Transverse colon (tissue), 4 donors: ENCODE measurements around the gene BANP. TPM values are rescaled to one million over a fixed set of nuclear protein-coding genes. Genes with fewer than 3 reads are reported as not detected.
A peak's percentile ranks its signal among the peaks of the same experiment; 100 is the strongest.
"Not testable (repeated sequence)": the region's sequence is repeated elsewhere in the genome, so short reads cannot be mapped to it uniquely, and the experiment has no call there.

Source experiments
- DNase-seq: peaks from one replicate; pipeline ENCODE4 v3.0.0-alpha.2; 2019
- H3K27ac ChIP-seq, 4 donors: fragments of 200-600 bp; sonication (generic); 2 replicates each; pipeline ENCODE4 v1.5.1; 2016 to 2018; ENCODE audit warnings: inconsistent platforms in 4 of 4
- H3K27me3 ChIP-seq: fragments of 200-600 bp; sonication (generic); 2 replicates; pipeline ENCODE4 v1.5.1; 2017; ENCODE audit warnings: inconsistent platforms
- H3K36me3 ChIP-seq, 4 donors: fragments of 200-600 bp; sonication (generic); 2 replicates each; pipeline ENCODE4 v1.5.1; 2017 to 2019; ENCODE audit warnings: inconsistent platforms in 4 of 4
- H3K4me1 ChIP-seq, 4 donors: fragments of 200-600 bp; sonication (generic); 2 replicates each; pipeline ENCODE4 v1.5.1; 2017 to 2020; ENCODE audit warnings: inconsistent platforms in 4 of 4
- H3K4me3 ChIP-seq, 4 donors: fragments of 200-600 bp; sonication (generic); 1 replicate in 1 of 4; 2 replicates in 3 of 4; pipeline versions ENCODE4 v1.5.1 to v1.6.1; 2017 to 2019; ENCODE audit warnings: inconsistent platforms in 4 of 4
- H3K9me3 ChIP-seq, 2 donors: fragments of 200-600 bp; sonication (generic); 2 replicates each; pipeline ENCODE4 v1.5.1; 2017 to 2019; ENCODE audit warnings: inconsistent platforms in 2 of 2
- EP300 ChIP-seq: sonication (generic); formaldehyde crosslinking; IDR thresholded peaks from one replicate; pipeline ENCODE4 v1.6.1; 2017; ENCODE audit warnings: antibody characterized with exemption, low read depth
- POLR2A ChIP-seq: fragments of 450-650 bp; IDR thresholded peaks from one replicate; pipeline ENCODE4 v1.6.1; 2016; ENCODE audit warnings: antibody characterized with exemption, mild to moderate bottlenecking, moderate library complexity
- POLR2AphosphoS5 ChIP-seq, 3 donors: sonication (generic); formaldehyde crosslinking; IDR thresholded peaks; one replicate each; pipeline ENCODE4 v1.6.1; 2016; ENCODE audit warnings: antibody characterized with exemption in 3 of 3
- WGBS, 2 donors: methylation state at CpG; one replicate each; pipeline ENCODE4 v1.1.5; 2018; ENCODE audit warnings: low coverage in 1 of 2; 5-methylcytosine and 5-hydroxymethylcytosine counted together
- in situ Hi-C, 4 donors: fragments of 200-750 bp; cut with MboI; loops; one replicate each; pipeline versions ENCODE4 v1.15.0 to v1.15.1; 2017; ENCODE audit warnings: low sequenced_read_pairs in 3 of 4, low pct_ligation_motif_present in 1 of 4, low pct_unique_long_range_greater_than_20kb in 1 of 4
- intact Hi-C: fragments of 100-400 bp; cut with DNase I; formaldehyde crosslinking; loops from one replicate; pipeline ENCODE4 v1.15.1; 2023; ENCODE audit warnings: low total_unique reads
- total RNA-seq, 4 donors: library from RNA; depleted of rRNA; stranded (reverse); fragments of >200 nt; gene quantifications; one replicate each; pipeline ENCODE4 v1.1.0, GENCODE V29; 2016
- TF ChIP-seq, protein P1 (sequence below), 5 experiments: fragments of 200-600 bp in 3 of 5; fragments of 450-650 bp in 2 of 5; sonication (generic) in 3 of 5; IDR thresholded peaks; 1 replicate in 2 of 5; 2 replicates in 3 of 5; pipeline ENCODE4 v1.5.1; 2016 to 2017; ENCODE audit warnings: antibody characterized with exemption in 5 of 5, inconsistent platforms in 3 of 5, mild to moderate bottlenecking in 2 of 5, moderate library complexity in 1 of 5

Gene BANP
- total RNA-seq, 4 donors from 2014 or later: 15.3 to 25.1 (median 18.7) TPM

DNA sequence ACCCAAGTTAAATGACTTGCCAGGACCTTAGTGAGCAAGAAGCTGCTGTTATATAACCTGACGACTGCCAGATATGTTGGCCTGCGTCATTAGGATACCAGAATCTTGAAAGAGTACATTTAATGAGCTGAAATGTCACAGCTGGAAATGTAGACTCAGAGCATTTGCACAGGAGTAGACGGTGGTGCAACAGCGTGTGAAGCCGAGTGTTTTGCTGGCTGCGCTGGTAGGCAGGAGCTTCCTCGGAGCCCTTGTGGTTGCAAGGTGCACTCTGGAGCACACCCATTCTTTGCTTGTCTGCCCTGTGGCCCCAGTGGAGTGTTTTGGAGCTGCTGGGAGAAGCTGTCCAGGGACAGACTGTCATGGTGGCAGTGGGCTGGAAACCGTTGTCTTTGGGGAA, 79.3 kb downstream of the BANP start:
- H3K36me3 ChIP-seq: peaks cover 0 to 6% (median 2%) of the 10 kb centered on the region in 4 donors
- no peak overlapping the region for H3K27ac ChIP-seq
- in situ Hi-C loops (no loop called here), intact Hi-C loops (no loop called here)
- no peaks in the 10 kb centered on the region for H3K9me3 ChIP-seq
- no peak for DNase-seq
- TF ChIP-seq EP300 (no peak), POLR2A (no peak), POLR2AphosphoS5 (IDR thresholded peaks at IDR 0.05) (peak in 1 of 3 donors; percentile 40)
- TF ChIP-seq, protein P1, sequence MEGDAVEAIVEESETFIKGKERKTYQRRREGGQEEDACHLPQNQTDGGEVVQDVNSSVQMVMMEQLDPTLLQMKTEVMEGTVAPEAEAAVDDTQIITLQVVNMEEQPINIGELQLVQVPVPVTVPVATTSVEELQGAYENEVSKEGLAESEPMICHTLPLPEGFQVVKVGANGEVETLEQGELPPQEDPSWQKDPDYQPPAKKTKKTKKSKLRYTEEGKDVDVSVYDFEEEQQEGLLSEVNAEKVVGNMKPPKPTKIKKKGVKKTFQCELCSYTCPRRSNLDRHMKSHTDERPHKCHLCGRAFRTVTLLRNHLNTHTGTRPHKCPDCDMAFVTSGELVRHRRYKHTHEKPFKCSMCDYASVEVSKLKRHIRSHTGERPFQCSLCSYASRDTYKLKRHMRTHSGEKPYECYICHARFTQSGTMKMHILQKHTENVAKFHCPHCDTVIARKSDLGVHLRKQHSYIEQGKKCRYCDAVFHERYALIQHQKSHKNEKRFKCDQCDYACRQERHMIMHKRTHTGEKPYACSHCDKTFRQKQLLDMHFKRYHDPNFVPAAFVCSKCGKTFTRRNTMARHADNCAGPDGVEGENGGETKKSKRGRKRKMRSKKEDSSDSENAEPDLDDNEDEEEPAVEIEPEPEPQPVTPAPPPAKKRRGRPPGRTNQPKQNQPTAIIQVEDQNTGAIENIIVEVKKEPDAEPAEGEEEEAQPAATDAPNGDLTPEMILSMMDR (IDR thresholded peaks at IDR 0.05): no peak
- no peaks in the 10 kb centered on the region for H3K4me1 ChIP-seq
- 90 to 95% methylated on average over 4 to 8 of the region's 8 CpGs for WGBS, 2 donors
- no peaks in the 10 kb centered on the region for H3K27me3 ChIP-seq
- H3K4me3 ChIP-seq: no peak overlapping the region

DNA sequence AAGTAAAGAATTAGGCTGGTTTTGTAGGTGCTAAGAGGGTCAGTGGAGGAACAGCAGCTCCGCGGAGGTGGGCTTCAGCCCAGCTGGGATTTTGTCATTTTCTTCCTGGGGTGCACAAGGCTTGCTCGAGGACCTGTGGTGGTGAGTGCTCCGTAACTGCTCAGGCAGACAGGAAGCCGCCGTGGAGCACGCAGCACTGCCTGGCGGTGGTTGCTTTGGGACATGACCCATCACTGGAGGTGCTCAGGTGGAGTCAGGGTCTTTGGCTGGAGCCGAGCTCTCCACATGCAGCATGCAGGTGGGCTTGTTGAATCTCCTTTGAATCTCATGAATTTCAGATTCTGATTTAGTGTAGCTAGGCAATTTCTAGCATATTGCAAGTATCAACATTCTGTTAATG, 79.7 kb downstream of the BANP start:
- H3K27ac ChIP-seq, in situ Hi-C loops, H3K27me3 ChIP-seq, H3K4me3 ChIP-seq, intact Hi-C loops, DNase-seq, H3K4me1 ChIP-seq, H3K36me3 ChIP-seq, H3K9me3 ChIP-seq: not testable (repeated sequence)
- WGBS, 2 donors: 97% methylated on average over 9 of the region's 9 CpGs; no CpG with 5 or more reads in 1 of the 2 donors

DNA sequence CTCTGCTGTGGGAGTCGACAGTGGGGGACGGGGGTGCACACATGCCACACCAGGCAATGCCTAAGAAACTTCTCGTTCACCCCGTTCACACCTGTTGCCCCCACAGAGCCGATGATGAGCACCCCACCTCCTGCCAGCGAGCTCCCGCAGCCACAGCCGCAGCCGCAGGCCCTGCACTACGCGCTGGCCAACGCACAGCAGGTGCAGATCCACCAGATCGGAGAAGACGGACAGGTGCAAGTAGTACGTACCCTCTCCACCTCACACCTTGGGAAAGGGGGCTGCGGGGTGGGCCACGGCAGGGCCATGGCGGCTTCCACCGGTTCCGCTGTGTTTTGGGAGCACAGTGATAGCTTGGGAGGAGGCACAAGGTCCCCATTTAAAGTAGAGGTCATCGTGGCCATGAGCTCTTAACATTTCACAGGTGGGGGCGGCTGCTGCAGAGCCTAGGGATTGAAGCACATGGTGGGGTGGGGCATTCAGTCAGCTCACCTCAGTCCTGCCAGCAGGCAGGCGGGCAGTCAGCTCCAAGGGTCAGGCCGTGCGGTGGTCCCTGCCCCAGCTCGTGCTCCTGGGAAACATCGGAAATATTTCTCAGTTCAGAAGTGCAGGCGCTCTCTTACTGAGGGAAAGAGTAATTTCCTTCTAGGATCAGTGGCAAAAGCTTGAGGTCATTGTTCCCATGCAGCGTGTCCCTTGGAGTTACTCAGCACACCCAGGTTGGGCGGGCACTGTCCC, 81.9 kb downstream of the BANP start:
- WGBS, 2 donors: 97 to 100% methylated on average over 1 to 20 of the region's 30 CpGs
- H3K27ac ChIP-seq, H3K4me3 ChIP-seq, H3K27me3 ChIP-seq, H3K36me3 ChIP-seq, H3K9me3 ChIP-seq, intact Hi-C loops, H3K4me1 ChIP-seq, in situ Hi-C loops, DNase-seq: not testable (repeated sequence)

DNA sequence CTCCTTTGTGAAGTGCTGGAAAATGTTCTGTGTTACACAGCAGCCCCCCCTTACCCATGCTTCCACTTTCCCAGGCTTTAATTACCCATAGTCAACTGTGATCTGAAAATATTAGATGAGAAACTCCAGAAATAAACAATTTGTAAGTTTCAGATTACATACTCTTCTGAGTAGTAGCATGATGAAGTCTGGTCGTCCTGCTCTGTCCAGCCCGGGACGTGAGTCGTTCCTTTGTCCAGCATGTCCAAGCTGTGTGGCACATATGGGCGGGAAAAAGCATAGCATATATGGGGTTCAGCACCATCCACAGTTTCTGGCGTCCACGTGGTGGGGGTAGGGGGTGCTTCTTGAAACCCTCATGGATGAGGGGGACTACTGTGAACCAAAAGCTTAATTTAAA, 83.5 kb downstream of the BANP start:
- Histone ChIP-seq H3K9me3 (no peaks in the 10 kb centered on the region), H3K27ac (no peak overlapping the region), H3K36me3 (peaks cover 0 to 7% (median 0%) of the 10 kb centered on the region in 4 donors), H3K27me3 (no peaks in the 10 kb centered on the region), H3K4me1 (no peaks in the 10 kb centered on the region), H3K4me3 (no peak overlapping the region)
- 60 to 87% methylated on average over 2 to 7 of the region's 7 CpGs for WGBS, 2 donors
- in situ Hi-C loops (no loop called here), intact Hi-C loops (no loop called here)
- TF ChIP-seq POLR2A: no peak
- TF ChIP-seq, protein P1 (IDR thresholded peaks at IDR 0.05): no peak
- TF ChIP-seq EP300: no peak
- no peak for TF ChIP-seq POLR2AphosphoS5 (IDR thresholded peaks at IDR 0.05)
- DNase-seq: no peak

DNA sequence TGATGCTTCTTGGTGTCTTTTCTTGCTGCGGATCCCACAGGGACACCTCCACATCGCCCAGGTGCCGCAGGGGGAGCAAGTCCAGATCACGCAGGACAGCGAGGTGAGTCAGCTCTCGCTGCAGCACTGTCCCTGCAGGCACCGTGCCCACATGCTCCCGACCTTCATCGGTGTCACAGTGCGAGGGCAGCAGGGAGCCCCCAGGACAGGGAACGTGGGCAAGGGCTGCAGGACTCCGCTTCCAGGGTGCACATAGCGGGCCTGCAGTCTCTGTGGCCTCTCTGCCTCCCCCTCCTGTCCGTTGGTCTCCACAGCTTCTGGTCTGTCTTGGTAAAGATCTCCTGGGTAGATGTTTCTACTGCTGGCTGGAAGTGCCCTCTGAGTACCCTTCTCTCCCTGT, 84.1 kb downstream of the BANP start:
- TF ChIP-seq EP300 (no peak), POLR2A (no peak), POLR2AphosphoS5 (IDR thresholded peaks at IDR 0.05) (no peak)
- TF ChIP-seq, protein P1 (IDR thresholded peaks at IDR 0.05): no peak
- H3K4me3 ChIP-seq: no peak overlapping the region
- no peaks in the 10 kb centered on the region for H3K9me3 ChIP-seq
- DNase-seq: no peak
- H3K4me1 ChIP-seq: no peaks in the 10 kb centered on the region
- peaks cover 0 to 7% (median 0%) of the 10 kb centered on the region in 4 donors for H3K36me3 ChIP-seq
- intact Hi-C loops (no loop called here), in situ Hi-C loops (no loop called here)
- 95% methylated on average over 14 of the region's 14 CpGs; no CpG with 5 or more reads in 1 of the 2 donors for WGBS, 2 donors
- no peaks in the 10 kb centered on the region for H3K27me3 ChIP-seq
- H3K27ac ChIP-seq: no peak overlapping the region

DNA sequence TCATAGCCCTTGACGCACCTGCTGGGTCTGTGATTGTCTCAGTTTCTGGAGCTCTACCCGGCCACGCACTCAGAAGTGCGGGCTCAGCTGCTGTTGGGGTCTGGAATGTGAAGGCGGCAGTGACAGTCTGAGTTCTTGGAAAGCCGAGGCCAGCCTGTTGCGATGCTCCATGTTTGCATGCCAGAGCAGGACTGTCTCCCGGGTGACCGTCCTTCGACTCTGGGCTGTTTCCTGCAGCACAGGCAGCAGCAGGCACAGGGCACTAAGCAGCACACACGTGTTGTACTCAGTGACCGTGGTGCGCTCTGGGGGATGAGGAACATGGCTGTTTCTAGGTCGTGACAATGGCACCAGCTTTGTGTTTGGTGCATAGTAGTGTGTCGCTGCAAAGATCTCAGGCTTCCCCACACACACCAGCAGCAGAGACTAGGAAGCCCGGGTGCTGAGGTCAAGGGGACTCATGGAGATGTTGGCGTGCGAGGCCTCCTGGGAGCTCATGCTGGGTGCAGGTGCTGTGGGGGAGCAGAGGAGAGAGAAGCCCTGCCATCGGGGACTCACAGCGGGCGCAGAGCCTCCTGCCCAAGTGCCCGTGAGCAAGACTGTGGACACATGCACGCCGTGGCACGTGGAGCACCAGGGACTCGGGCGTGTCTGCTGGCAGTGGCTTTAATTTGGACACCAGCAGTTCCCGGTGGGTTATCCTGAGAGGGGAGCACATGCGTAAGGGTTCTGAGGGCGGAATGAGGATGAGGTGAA, 84.8 kb downstream of the BANP start:
- H3K9me3 ChIP-seq, intact Hi-C loops, H3K4me3 ChIP-seq, H3K27ac ChIP-seq, H3K36me3 ChIP-seq, H3K4me1 ChIP-seq, DNase-seq, H3K27me3 ChIP-seq, in situ Hi-C loops: not testable (repeated sequence)
- 95 to 100% methylated on average over 2 to 30 of the region's 30 CpGs for WGBS, 2 donors

DNA sequence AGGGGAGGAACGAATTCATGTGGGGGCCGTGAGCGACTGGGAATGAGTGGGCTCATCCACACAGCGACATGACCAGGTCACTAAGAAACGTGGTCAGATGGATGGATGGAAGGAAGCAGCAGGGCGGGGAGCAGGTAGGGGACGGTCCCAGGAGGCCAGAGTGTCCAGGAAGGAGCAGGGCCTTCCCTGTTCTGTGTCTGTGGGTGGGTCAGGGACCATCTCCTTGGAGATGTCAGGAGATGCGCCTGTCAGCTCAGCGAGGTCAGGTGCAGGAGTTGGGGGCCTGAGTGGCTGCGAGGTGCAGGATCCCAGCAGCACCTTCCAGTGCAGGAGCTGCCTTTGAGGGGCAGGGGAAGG, 85.4 kb downstream of the BANP start:
- H3K36me3 ChIP-seq, H3K9me3 ChIP-seq, in situ Hi-C loops, H3K27ac ChIP-seq, H3K4me3 ChIP-seq, H3K4me1 ChIP-seq, intact Hi-C loops, H3K27me3 ChIP-seq, DNase-seq: not testable (repeated sequence)
- WGBS, 2 donors: 94 to 97% methylated on average over 8 to 10 of the region's 10 CpGs
